HCT116 (cell line): Measurements from ENCODE around the gene HOXB3. TPM values are rescaled to one million over a fixed set of nuclear protein-coding genes. Genes with fewer than 3 reads are reported as not detected.

ENCODE experiments used
- ATAC-seq: fragments of 200-7000 bp; cut with Tn5 transposase; 2 replicates; pipeline ENCODE4 v1.9.1; 2020; ENCODE audit warnings: mild to moderate bottlenecking, moderate library complexity
- BruUV-seq: library from RNA; stranded (reverse); fragments of 400-500 nt; replicated peaks from 2 replicates; lab custom pipeline; 2021; lab: Mats Ljungman, UMichigan
- CTCF ChIA-PET: fragments of 300-600 bp; sonication (Branson Sonifier 250); formaldehyde crosslinking; loops from one replicate; lab custom pipeline; 2021; ENCODE audit warnings: antibody characterized with exemption; lab: Charles Lee
- POLR2A ChIA-PET: fragments of 300-600, 350-600 bp; sonication (Branson Sonifier 250); formaldehyde crosslinking; loops from one replicate; lab custom pipeline; 2021; ENCODE audit warnings: antibody characterized with exemption; lab: Charles Lee
- RAD21 ChIA-PET, 2 experiments: fragments of 300-600 bp; sonication (Branson Sonifier 250); formaldehyde crosslinking; loops; one replicate each; lab custom pipeline; 2023; ENCODE audit warnings: low total read pairs in 2 of 2; ENCODE audit not compliant: uncharacterized antibody in 2 of 2, unreplicated experiment in 2 of 2, low non-redundant PET in 1 of 2; lab: Charles Lee
- DNase-seq: peaks from one replicate; pipeline ENCODE4 v3.0.0-alpha.2; 2010; ENCODE audit warnings: low read depth, low spot score
- H2AFZ ChIP-seq: fragments of 200-600 bp; shearing (Covaris generic), sonication (generic); 2 replicates; pipeline ENCODE4 v1.6.1; 2017; ENCODE audit warnings: low read depth, mixed run types, mixed read lengths, antibody characterized with exemption, low read length; ENCODE audit not compliant: poor library complexity, severe bottlenecking
- H3K27ac ChIP-seq: 2 replicates; pipeline ENCODE4 v1.5.1; 2012; ENCODE audit warnings: low read depth, low read length
- H3K27me3 ChIP-seq: fragments of 200-600 bp; sonication (generic); 2 replicates; pipeline ENCODE4 v1.6.1; 2016; ENCODE audit warnings: mixed run types, low read length, mixed read lengths; ENCODE audit not compliant: insufficient read depth
- H3K36me3 ChIP-seq, 2 experiments: fragments of 200-500 bp in 1 of 2; fragments of 200-600 bp in 1 of 2; sonication (Bioruptor generic) in 1 of 2; sonication (generic) in 1 of 2; 2 replicates each; pipeline versions ENCODE4 v1.5.1 to v1.6.1; 2014 to 2016; ENCODE audit warnings: low read length in 2 of 2, inconsistent platforms in 1 of 2, mixed read lengths in 1 of 2, mixed run types in 1 of 2; ENCODE audit not compliant: insufficient read depth in 2 of 2, control insufficient read depth in 1 of 2
- H3K4me1 ChIP-seq, 2 experiments: fragments of 200-600 bp in 1 of 2; sonication (generic) in 1 of 2; 2 replicates each; pipeline versions ENCODE4 v1.5.1 to v1.6.1; 2012 to 2017; ENCODE audit warnings: low read length in 2 of 2, inconsistent platforms in 1 of 2, mild to moderate bottlenecking in 1 of 2, mixed read lengths in 1 of 2, mixed run types in 1 of 2, moderate library complexity in 1 of 2; ENCODE audit not compliant: insufficient read depth in 2 of 2, control insufficient read depth in 1 of 2
- H3K4me2 ChIP-seq: fragments of 200-600 bp; sonication (generic); 2 replicates; pipeline ENCODE4 v1.6.1; 2017; ENCODE audit warnings: mixed run types, low read length, mixed read lengths
- H3K4me3 ChIP-seq, 2 experiments: fragments of 200-600 bp in 1 of 2; sonication (generic) in 1 of 2; replicated peaks in 1 of 2; 2 replicates each; pipeline ENCODE4 v1.5.1; 2011 to 2016; ENCODE audit warnings: low read length in 2 of 2, control low read depth in 1 of 2, low read depth in 1 of 2, mild to moderate bottlenecking in 1 of 2, mixed read lengths in 1 of 2, mixed run types in 1 of 2
- H3K79me2 ChIP-seq: fragments of 200-600 bp; sonication (generic); 2 replicates; pipeline ENCODE4 v1.6.1; 2017; ENCODE audit warnings: mild to moderate bottlenecking, mixed run types, low read length, moderate library complexity, mixed read lengths; ENCODE audit not compliant: insufficient read depth
- H3K9ac ChIP-seq: fragments of 200-600 bp; sonication (generic); 2 replicates; pipeline ENCODE4 v1.6.1; 2016; ENCODE audit warnings: low read length, mixed read lengths
- H3K9me2 ChIP-seq: fragments of 200-600 bp; sonication (generic), shearing (Covaris generic); 2 replicates; pipeline ENCODE4 v1.6.1; 2017; ENCODE audit warnings: mixed run types, mild to moderate bottlenecking, moderate library complexity; ENCODE audit not compliant: insufficient read depth
- H3K9me3 ChIP-seq, 2 experiments: fragments of 200-500 bp in 1 of 2; fragments of 200-600 bp in 1 of 2; sonication (Bioruptor generic) in 1 of 2; sonication (generic) in 1 of 2; 2 replicates each; pipeline ENCODE4 v1.6.1; 2014 to 2017; ENCODE audit warnings: low read length in 2 of 2, mixed read lengths in 2 of 2, inconsistent platforms in 1 of 2, low read depth in 1 of 2, mild to moderate bottlenecking in 1 of 2, mixed run types in 1 of 2, moderate library complexity in 1 of 2; ENCODE audit not compliant: control insufficient read depth in 1 of 2, insufficient read depth in 1 of 2
- H4K20me1 ChIP-seq: fragments of 200-600 bp; sonication (generic), shearing (Covaris generic); 2 replicates; pipeline ENCODE4 v1.6.1; 2017; ENCODE audit warnings: mixed run types, mild to moderate bottlenecking, moderate library complexity; ENCODE audit not compliant: insufficient read depth
- CEBPB ChIP-seq: IDR thresholded peaks from 2 replicates; pipeline ENCODE4 v1.6.1; 2012; ENCODE audit warnings: low read depth
- CTCF ChIP-seq, 3 experiments: fragments of 200-600 bp in 1 of 3; sonication (generic) in 1 of 3; IDR thresholded peaks in 2 of 3; conservative IDR thresholded peaks in 1 of 3; 2 replicates each; pipeline ENCODE4 v1.5.1; 2012 to 2017; ENCODE audit warnings: low read depth in 2 of 3, low read length in 2 of 3, antibody characterized with exemption in 1 of 3, borderline replicate concordance in 1 of 3, control low read depth in 1 of 3, mild to moderate bottlenecking in 1 of 3, mixed read lengths in 1 of 3, mixed run types in 1 of 3, moderate library complexity in 1 of 3; ENCODE audit not compliant: insufficient read depth in 1 of 3
- SP1 ChIP-seq: IDR thresholded peaks from 2 replicates; pipeline ENCODE4 v1.6.1; 2012; ENCODE audit warnings: low read depth
- ZNF274 ChIP-seq: fragments of 200-500 bp; sonication (Bioruptor generic); IDR thresholded peaks from 2 replicates; pipeline ENCODE4 v1.6.1; 2014; ENCODE audit warnings: mild to moderate bottlenecking, low read depth, low read length, inconsistent platforms
- intact Hi-C: fragments of 100-400 bp; cut with micrococcal nuclease; formaldehyde crosslinking; loops from 2 replicates; pipeline ENCODE4 v1.10.0; 2022
- total RNA-seq: library from RNA; stranded (reverse); gene quantifications from one replicate; pipeline ENCODE4 v1.2.1, GENCODE V29; 2021; ENCODE audit not compliant: unreplicated experiment
- TF ChIP-seq, protein P1 (sequence below): IDR thresholded peaks from 2 replicates; pipeline ENCODE4 v1.6.1; 2012

Gene HOXB3
- total RNA-seq, 1 experiment from 2014 or later: 19.8 TPM

DNA sequence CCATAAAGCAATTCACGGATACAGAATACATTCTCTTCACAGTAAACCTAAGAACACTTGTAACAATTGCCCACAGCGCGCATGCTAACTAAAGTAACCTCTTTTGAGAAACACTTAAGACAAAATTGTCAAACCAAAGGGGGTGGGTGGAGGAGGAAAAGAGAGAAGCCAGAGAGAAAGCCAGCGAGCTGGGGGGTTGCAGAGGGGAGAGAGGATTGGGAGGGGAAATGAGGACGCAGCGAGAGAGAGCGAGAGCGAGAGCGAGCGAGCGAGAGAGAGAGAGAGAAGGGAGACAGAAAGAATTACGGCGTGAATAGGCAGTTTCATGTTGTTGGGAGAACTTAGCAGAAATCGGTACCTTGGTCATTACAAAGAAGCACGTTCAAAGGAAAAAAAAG lies 22.4 kb upstream of the HOXB3 start:
- ATAC-seq (no peak), DNase-seq (no peak)
- Histone ChIP-seq H3K79me2 (peaks cover 82% of the 10 kb centered on the region), H3K9me2 (no peaks in the 10 kb centered on the region), H3K9me3 (no peaks in the 10 kb centered on the region), H3K4me1 (peaks cover 19 to 55% of the 10 kb centered on the region in 2 experiments; a peak in 3 of 4 replicates), H3K9ac (peak overlapping the region; percentile 97), H3K27ac (peak overlapping the region; percentile 98), H2AFZ (peak overlapping the region; percentile 19), H3K4me2 (peak overlapping the region; percentile 95), H4K20me1 (no peaks in the 10 kb centered on the region), H3K36me3 (no peaks in the 10 kb centered on the region), H3K27me3 (no peaks in the 10 kb centered on the region), H3K4me3 (peak overlapping the region; percentile 80 to 90)
- intact Hi-C loops: loop anchor here (2.0 to 10.0 kb wide), 2 partner anchors 128 to 352 kb away; no protein-coding TSS in a partner anchor
- CTCF ChIA-PET: interaction anchor here (0.6 to 1.4 kb wide), 19 partner anchors 9 to 587 kb away, joined by 3 to 11 read pairs (median 4); partner anchors contain the start of genes HOXB5 and HOXB9
- TF ChIP-seq CTCF (IDR thresholded peaks at IDR 0.05 in 2 of 3, conservative IDR thresholded peaks at IDR 0.05 in 1 of 3; ENCODE audit: borderline replicate concordance in 1 of 3, insufficient read depth in 1 of 3, low read depth in 2 of 3, low read length in 2 of 3) (no peak; a peak in 1 of 6 replicates), SP1 (no peak), ZNF274 (no peak), CEBPB (no peak)
- TF ChIP-seq, protein P1, sequence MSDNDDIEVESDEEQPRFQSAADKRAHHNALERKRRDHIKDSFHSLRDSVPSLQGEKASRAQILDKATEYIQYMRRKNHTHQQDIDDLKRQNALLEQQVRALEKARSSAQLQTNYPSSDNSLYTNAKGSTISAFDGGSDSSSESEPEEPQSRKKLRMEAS: no peak
- POLR2A ChIA-PET: interaction anchor here (0.7 to 1.9 kb wide), 3 partner anchors 13 to 586 kb away, joined by 3 to 11 read pairs (median 3); partner anchors contain the start of gene HOXB9
- BruUV-seq: no TSS peak
- RAD21 ChIA-PET: no interaction called here
